Neural progenitor cell (in vitro differentiated cells): Measurements from ENCODE around the gene TRIM66.

Experiments used
- EZH2phosphoT487 ChIP-seq: fragments of 200-600 bp; sonication (generic); IDR thresholded peaks from 2 replicates; pipeline ENCODE4 v1.6.1; 2017; ENCODE audit warnings: antibody characterized with exemption
- TF ChIP-seq, protein P1 (sequence below): fragments of 200-600 bp; sonication (generic); IDR thresholded peaks from 2 replicates; pipeline ENCODE4 v1.5.1; 2017; ENCODE audit warnings: antibody characterized with exemption, mild to moderate bottlenecking

DNA sequence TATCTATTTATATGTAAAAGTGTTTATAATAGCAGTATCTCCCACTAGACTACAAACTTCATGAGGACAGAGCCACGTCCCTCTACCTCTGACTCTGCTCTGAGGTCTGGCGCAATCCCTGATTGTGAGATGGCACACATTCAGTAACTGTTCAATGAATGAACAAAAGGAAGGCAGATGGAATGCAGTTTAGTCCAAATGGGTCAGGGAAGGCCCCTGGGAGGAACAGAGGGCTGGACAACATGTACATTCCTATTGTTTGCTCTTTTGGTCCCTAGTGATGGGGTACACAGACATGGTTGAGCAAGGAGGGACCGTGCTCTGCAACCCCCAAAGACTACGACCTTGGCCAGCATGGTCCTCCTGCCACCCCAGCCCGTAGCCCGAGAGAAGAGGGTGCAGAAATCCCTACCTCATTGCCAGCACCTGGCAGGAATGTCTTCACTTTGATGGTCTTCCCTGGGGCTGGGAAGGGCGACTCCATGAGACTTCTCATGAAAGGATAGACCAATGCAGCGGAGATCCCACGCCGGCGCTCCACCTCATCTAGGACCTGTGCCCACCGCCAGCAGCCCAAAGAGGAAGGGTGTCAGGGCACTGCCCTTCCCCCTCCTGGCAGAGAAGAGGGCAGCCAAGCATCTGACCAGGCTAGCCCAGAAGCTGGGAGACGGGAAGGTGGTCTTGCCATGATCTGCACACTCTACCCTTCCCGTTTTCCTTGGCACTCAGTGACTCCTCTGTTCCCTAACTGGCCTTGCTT, 24.4 kb upstream of the TRIM66 start:
- TF ChIP-seq, protein P1, sequence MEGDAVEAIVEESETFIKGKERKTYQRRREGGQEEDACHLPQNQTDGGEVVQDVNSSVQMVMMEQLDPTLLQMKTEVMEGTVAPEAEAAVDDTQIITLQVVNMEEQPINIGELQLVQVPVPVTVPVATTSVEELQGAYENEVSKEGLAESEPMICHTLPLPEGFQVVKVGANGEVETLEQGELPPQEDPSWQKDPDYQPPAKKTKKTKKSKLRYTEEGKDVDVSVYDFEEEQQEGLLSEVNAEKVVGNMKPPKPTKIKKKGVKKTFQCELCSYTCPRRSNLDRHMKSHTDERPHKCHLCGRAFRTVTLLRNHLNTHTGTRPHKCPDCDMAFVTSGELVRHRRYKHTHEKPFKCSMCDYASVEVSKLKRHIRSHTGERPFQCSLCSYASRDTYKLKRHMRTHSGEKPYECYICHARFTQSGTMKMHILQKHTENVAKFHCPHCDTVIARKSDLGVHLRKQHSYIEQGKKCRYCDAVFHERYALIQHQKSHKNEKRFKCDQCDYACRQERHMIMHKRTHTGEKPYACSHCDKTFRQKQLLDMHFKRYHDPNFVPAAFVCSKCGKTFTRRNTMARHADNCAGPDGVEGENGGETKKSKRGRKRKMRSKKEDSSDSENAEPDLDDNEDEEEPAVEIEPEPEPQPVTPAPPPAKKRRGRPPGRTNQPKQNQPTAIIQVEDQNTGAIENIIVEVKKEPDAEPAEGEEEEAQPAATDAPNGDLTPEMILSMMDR: no peak
- no peak for TF ChIP-seq EZH2phosphoT487
